IPS-NIHi7 (cell line): ENCODE data around the gene KRTAP10-11.
"Not testable (repeated sequence)": the region's sequence is repeated elsewhere in the genome, so short reads cannot be mapped to it uniquely, and the experiment has no call there.

ENCODE experiments used
- DNase-seq: peaks from one replicate; pipeline ENCODE4 v3.0.0; 2012; ENCODE audit warnings: mixed read lengths; ENCODE audit errors: extremely low spot score

KRTAP10-11 gene

GRCh38 chr21:44646366-44647221, at the start of gene KRTAP10-11:
Gene KRTAP10-11, plus strand, starts transcription at chr21:44646414. Its CDS starts 45 bp downstream, at chr21:44646459.
- not testable (repeated sequence) for DNase-seq

GRCh38 chr21:44598061-44598460, 48.2 kb upstream of the KRTAP10-11 start:
- no peak for DNase-seq

GRCh38 chr21:44599264-44600029, 46.8 kb upstream of the KRTAP10-11 start:
- no peak for DNase-seq

- DNase-seq: not testable (repeated sequence)
Measured at GRCh38 chr21:44600118-44600978, 45.9 kb upstream of the KRTAP10-11 start, which contains the start of gene KRTAP10-7. Gene KRTAP10-7, plus strand, starts transcription at chr21:44600597. Its CDS starts 25 bp downstream, at chr21:44600622.

- DNase-seq: not testable (repeated sequence)
Measured at GRCh38 chr21:44601091-44601490, 45.1 kb upstream of the KRTAP10-11 start.

GRCh38 chr21:44601596-44602462, 44.4 kb upstream of the KRTAP10-11 start:
- no peak for DNase-seq

GRCh38 chr21:44602463-44602850, 43.8 kb upstream of the KRTAP10-11 start:
- no peak for DNase-seq

GRCh38 chr21:44603109-44603875, 42.9 kb upstream of the KRTAP10-11 start:
- DNase-seq: no peak

- no peak for DNase-seq
Measured at GRCh38 chr21:44603911-44604310, 42.3 kb upstream of the KRTAP10-11 start.

- no peak for DNase-seq
Measured at GRCh38 chr21:44606495-44606894, 39.7 kb upstream of the KRTAP10-11 start.

- no peak for DNase-seq
Measured at GRCh38 chr21:44609193-44609592, 37.0 kb upstream of the KRTAP10-11 start.

GRCh38 chr21:44610157-44610843, 35.9 kb upstream of the KRTAP10-11 start:
- DNase-seq: not testable (repeated sequence)

GRCh38 chr21:44611551-44611950, 34.7 kb upstream of the KRTAP10-11 start:
- no peak for DNase-seq

- DNase-seq: no peak
Measured at GRCh38 chr21:44612029-44612486, 34.2 kb upstream of the KRTAP10-11 start, which contains the start of gene KRTAP10-8. Gene KRTAP10-8, plus strand, starts transcription at chr21:44612079. Its CDS starts 22 bp downstream, at chr21:44612101.

GRCh38 chr21:44612669-44613229, 33.5 kb upstream of the KRTAP10-11 start:
- DNase-seq: no peak

- DNase-seq: no peak
Measured at GRCh38 chr21:44613386-44614155, 32.6 kb upstream of the KRTAP10-11 start.

- DNase-seq: no peak
Measured at GRCh38 chr21:44614161-44614631, 32.0 kb upstream of the KRTAP10-11 start.

GRCh38 chr21:44614961-44615391, 31.2 kb upstream of the KRTAP10-11 start:
- no peak for DNase-seq
